ENCODE results near the gene MALRD1. TPM values are rescaled to one million over a fixed set of nuclear protein-coding genes. Genes with fewer than 3 reads are reported as not detected.

MALRD1 gene
- total and polyA plus RNA-seq, 3 donors from 2014 or later = 3.3 to 26.7 (median 19.3) TPM

DNA sequence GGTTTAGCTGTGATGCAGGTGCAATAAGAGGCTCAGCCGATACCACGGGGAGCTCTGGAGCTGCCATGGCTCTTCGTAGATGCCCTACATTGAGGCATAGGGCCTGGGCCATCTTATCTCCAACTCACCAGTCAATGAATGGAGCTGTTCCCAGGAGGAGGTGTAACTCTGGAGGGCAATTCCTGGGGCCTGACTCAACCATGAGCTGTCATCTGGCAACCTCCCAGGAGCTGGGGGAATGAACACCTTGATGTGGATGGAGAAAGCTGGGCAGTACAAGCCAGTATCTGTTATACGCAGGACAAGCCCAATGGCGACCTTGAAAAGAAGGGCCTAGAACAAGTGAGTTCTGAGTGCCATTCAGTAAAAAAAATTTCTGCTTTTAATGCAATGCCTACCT is 543.7 kb downstream of the MALRD1 start:
- intact Hi-C loops (cut with DNase I; ENCODE audit: low total_unique reads) = no loop called here
- no peaks in the 10 kb centered on the region for H3K9me3 ChIP-seq
- no peaks in the 10 kb centered on the region for H3K27me3 ChIP-seq
- H3K4me1 ChIP-seq = no peaks in the 10 kb centered on the region
- no peak overlapping the region for H3K4me3 ChIP-seq
- TF ChIP-seq POLR2A (IDR thresholded peaks at IDR 0.05) = no peak
- TF ChIP-seq, protein P1, sequence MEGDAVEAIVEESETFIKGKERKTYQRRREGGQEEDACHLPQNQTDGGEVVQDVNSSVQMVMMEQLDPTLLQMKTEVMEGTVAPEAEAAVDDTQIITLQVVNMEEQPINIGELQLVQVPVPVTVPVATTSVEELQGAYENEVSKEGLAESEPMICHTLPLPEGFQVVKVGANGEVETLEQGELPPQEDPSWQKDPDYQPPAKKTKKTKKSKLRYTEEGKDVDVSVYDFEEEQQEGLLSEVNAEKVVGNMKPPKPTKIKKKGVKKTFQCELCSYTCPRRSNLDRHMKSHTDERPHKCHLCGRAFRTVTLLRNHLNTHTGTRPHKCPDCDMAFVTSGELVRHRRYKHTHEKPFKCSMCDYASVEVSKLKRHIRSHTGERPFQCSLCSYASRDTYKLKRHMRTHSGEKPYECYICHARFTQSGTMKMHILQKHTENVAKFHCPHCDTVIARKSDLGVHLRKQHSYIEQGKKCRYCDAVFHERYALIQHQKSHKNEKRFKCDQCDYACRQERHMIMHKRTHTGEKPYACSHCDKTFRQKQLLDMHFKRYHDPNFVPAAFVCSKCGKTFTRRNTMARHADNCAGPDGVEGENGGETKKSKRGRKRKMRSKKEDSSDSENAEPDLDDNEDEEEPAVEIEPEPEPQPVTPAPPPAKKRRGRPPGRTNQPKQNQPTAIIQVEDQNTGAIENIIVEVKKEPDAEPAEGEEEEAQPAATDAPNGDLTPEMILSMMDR (IDR thresholded peaks at IDR 0.05) = no peak
- WGBS, 2 donors = 83 to 88% methylated on average over 5 of the region's 5 CpGs
- H3K27ac ChIP-seq = no peak overlapping the region
- no peak for DNase-seq
- no peaks in the 10 kb centered on the region for H3K36me3 ChIP-seq (ENCODE audit: low read depth, missing control alignments)

DNA sequence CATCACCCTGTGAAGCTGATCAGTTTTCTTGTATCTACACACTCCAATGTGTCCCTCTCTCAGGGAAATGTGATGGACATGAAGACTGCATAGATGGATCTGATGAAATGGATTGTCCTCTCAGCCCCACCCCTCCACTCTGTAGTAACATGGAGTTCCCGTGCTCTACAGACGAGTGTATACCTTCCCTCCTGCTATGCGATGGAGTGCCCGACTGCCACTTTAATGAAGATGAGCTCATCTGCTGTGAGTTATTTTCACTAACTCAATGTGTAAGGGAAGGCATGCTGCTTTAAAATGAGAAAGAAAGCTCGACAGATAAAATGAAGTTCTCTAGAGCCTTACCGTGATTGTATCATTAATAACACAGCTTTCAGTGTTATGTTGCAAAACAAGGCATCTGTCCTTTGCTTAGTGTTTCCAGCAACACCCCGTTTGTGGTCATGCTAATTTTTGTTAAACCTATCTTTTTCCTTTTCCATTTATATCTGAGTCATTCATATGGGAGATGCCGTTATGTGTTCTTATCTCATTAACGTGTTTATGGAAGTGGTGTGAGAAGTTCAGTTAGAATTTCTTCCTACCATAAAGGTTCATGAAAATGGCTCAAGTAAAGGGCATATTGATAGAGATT is 546.7 kb downstream of the MALRD1 start:
- Histone ChIP-seq H3K9me3 (no peaks in the 10 kb centered on the region), H3K27ac (no peak overlapping the region), H3K36me3 (ENCODE audit: low read depth, missing control alignments) (no peaks in the 10 kb centered on the region), H3K4me3 (no peak overlapping the region), H3K27me3 (no peaks in the 10 kb centered on the region), H3K4me1 (no peaks in the 10 kb centered on the region)
- intact Hi-C loops (cut with DNase I; ENCODE audit: low total_unique reads) = no loop called here
- TF ChIP-seq, protein P1 (IDR thresholded peaks at IDR 0.05) = no peak
- TF ChIP-seq POLR2A (IDR thresholded peaks at IDR 0.05) = no peak
- no peak for DNase-seq
- 89 to 92% methylated on average over 9 of the region's 9 CpGs for WGBS, 2 donors

GRCh38 chr10:19605806-19606205 is 557.2 kb downstream of the MALRD1 start:
- H3K36me3 ChIP-seq (ENCODE audit: low read depth, missing control alignments) = no peaks in the 10 kb centered on the region
- WGBS, 2 donors = 91 to 96% methylated on average over 2 of the region's 2 CpGs
- TF ChIP-seq, protein P1 (IDR thresholded peaks at IDR 0.05) = no peak
- TF ChIP-seq POLR2A (IDR thresholded peaks at IDR 0.05) = no peak
- intact Hi-C loops (cut with DNase I; ENCODE audit: low total_unique reads) = no loop called here
- no peak overlapping the region for H3K4me3 ChIP-seq
- no peaks in the 10 kb centered on the region for H3K27me3 ChIP-seq
- no peak overlapping the region for H3K27ac ChIP-seq
- no peak for DNase-seq
- no peaks in the 10 kb centered on the region for H3K9me3 ChIP-seq
- H3K4me1 ChIP-seq = no peaks in the 10 kb centered on the region

- Histone ChIP-seq H3K36me3 (ENCODE audit: low read depth, missing control alignments) (no peaks in the 10 kb centered on the region), H3K4me1 (no peaks in the 10 kb centered on the region), H3K9me3 (no peaks in the 10 kb centered on the region), H3K27ac (no peak overlapping the region), H3K27me3 (no peaks in the 10 kb centered on the region), H3K4me3 (no peak overlapping the region)
- DNase-seq = no peak
- TF ChIP-seq POLR2A (IDR thresholded peaks at IDR 0.05) = no peak
- TF ChIP-seq, protein P1 (IDR thresholded peaks at IDR 0.05) = no peak
- intact Hi-C loops (cut with DNase I; ENCODE audit: low total_unique reads) = no loop called here
- 94 to 98% methylated on average over 4 of the region's 4 CpGs for WGBS, 2 donors
These were observed 558.4 kb downstream of the MALRD1 start for GRCh38 chr10:19606968-19607367.

- no peaks in the 10 kb centered on the region for H3K4me1 ChIP-seq
- no peaks in the 10 kb centered on the region for H3K36me3 ChIP-seq (ENCODE audit: low read depth, missing control alignments)
- no peaks in the 10 kb centered on the region for H3K27me3 ChIP-seq
- intact Hi-C loops (cut with DNase I; ENCODE audit: low total_unique reads) = no loop called here
- DNase-seq = no peak
- H3K27ac ChIP-seq = no peak overlapping the region
- no peak for TF ChIP-seq POLR2A (IDR thresholded peaks at IDR 0.05)
- TF ChIP-seq, protein P1 (IDR thresholded peaks at IDR 0.05) = no peak
- no peaks in the 10 kb centered on the region for H3K9me3 ChIP-seq
- no peak overlapping the region for H3K4me3 ChIP-seq
These were observed 563.2 kb downstream of the MALRD1 start for GRCh38 chr10:19611775-19612174.
